HPDE6-E6E7 (cell line): ENCODE data around the gene BUD13.

ENCODE experiments used
- DNase-seq: peaks from one replicate; pipeline ENCODE4 v3.0.0; 2011; ENCODE audit warnings: missing footprints; ENCODE audit errors: extremely low spot score

BUD13 gene

GRCh38 chr11:116716621-116717020, 56.2 kb downstream of the BUD13 start:
- DNase-seq: no peak

GRCh38 chr11:116715383-116715782, 57.4 kb downstream of the BUD13 start:
- DNase-seq: no peak

DNA sequence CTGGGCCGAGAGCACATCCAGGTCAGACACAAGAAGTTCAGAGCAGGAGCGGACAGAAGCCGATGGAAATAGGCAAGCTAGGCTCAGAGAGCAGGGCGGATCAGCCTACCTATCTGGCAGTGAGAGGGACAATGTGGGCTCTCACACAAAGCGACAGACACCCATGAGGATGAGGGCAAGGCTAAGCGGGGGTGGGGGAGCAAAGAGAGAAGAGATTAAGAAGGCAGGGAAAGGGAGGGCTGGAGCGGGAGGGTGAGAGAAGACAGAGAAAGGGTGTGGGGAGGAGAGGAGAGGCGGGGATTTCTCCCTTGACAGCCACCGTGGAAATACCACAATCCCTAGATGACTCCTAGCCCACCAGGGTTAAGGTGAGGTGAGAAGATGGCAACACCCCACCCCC, 57.9 kb downstream of the BUD13 start:
- no peak for DNase-seq

- DNase-seq: no peak
Measured at GRCh38 chr11:116712428-116712827, 60.4 kb downstream of the BUD13 start.

GRCh38 chr11:116710762-116711161, 62.0 kb downstream of the BUD13 start:
- no peak for DNase-seq

GRCh38 chr11:116710001-116710674, 62.6 kb downstream of the BUD13 start:
- DNase-seq: no peak

DNA sequence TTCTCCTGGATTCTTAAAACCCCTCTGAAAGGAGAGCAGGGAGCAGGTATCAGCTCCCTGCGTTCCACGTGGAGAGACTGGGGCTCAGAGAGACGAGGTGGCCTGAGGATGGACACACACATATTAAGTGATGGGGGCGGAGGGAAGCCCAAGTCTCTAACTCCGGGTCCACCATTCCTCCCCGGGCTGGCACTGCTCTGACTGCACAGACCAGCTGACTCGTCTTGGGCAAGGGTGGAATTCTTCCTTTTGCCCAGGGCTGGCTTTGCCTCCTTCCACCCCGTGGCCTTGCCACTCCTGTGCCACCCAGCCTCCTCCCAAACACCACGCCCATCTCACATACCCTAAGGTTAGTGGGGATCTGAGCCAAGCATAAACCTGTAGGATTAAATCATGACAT, 65.0 kb downstream of the BUD13 start:
- DNase-seq: no peak

- DNase-seq: no peak
Measured at GRCh38 chr11:116707161-116707629, 65.6 kb downstream of the BUD13 start.

GRCh38 chr11:116703421-116703820, 69.4 kb downstream of the BUD13 start:
- no peak for DNase-seq

- no peak for DNase-seq
Measured at GRCh38 chr11:116702772-116703385, 69.9 kb downstream of the BUD13 start.

GRCh38 chr11:116701876-116702275, 70.9 kb downstream of the BUD13 start:
- no peak for DNase-seq

DNA sequence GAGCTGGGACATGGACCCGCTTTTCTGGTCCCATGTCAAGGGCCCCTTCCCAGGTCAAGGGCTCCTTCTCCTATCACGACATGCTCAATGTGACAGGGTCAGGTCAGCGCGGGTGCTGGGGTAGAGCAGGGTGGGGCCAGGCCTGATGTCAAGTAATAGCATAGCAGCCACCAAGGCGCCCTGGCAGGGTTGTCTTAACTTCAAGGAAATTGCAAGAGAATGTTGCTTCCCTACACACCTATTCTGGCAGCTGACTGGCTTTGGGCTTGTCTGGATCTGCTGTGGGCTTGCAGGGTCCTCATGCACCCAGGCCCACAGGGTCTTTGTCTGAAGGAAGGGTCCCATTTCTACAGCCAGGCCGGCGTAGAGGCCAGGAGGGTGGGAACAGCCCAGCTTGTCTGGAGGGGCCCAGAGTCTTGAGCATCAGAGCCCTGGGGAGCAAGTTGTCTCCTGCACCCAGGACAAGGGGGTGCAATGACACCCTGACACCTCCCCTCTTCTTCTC, 71.4 kb downstream of the BUD13 start:
- DNase-seq: no peak

- DNase-seq: no peak
Measured at GRCh38 chr11:116700586-116701220, 72.1 kb downstream of the BUD13 start.
